GM11168 (cell line): ENCODE results near the gene PRM1.

Experiments used
- in situ Hi-C: fragments of 300-500 bp; cut with MboI; formaldehyde crosslinking; loops from one replicate; pipeline ENCODE4 v1.12.0; 2022; ENCODE audit warnings: low sequenced_read_pairs; ENCODE audit not compliant: unreplicated experiment

PRM1 gene

DNA sequence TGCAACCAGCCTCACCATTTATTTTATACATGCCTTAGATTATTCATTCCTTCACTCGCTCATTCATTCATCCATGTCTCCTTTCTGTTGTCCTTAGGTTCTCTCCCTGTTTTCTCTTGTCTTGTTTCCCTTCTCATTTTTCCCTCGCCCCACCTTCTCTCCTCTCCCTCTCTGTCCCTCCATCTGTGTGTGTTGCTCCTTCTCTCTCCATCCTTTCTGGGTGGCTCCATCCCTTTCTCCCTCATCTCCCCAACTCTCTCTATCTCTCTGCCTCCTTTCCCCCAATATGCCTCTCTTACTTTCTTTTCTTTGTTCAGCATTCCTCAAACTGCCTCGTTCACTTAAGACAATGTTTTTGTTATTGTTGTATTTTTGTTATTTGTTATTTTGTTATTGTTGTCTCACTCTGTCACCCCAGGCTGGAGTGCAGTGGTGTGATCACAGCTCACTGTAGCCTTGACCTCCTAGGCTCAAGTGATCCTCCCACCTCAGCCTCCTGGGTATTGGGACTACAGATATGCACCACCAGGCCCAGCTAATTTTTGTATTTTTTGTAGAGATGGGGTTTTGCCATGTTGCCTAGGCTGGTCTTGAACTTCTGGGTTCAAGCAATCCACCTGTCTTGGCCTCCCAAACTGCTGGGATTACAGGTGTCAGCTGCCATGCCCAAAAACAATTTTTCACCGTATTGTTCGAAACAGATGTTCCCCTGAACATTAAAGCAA lies 39.5 kb downstream of the PRM1 start:
- in situ Hi-C loops = no loop called here

DNA sequence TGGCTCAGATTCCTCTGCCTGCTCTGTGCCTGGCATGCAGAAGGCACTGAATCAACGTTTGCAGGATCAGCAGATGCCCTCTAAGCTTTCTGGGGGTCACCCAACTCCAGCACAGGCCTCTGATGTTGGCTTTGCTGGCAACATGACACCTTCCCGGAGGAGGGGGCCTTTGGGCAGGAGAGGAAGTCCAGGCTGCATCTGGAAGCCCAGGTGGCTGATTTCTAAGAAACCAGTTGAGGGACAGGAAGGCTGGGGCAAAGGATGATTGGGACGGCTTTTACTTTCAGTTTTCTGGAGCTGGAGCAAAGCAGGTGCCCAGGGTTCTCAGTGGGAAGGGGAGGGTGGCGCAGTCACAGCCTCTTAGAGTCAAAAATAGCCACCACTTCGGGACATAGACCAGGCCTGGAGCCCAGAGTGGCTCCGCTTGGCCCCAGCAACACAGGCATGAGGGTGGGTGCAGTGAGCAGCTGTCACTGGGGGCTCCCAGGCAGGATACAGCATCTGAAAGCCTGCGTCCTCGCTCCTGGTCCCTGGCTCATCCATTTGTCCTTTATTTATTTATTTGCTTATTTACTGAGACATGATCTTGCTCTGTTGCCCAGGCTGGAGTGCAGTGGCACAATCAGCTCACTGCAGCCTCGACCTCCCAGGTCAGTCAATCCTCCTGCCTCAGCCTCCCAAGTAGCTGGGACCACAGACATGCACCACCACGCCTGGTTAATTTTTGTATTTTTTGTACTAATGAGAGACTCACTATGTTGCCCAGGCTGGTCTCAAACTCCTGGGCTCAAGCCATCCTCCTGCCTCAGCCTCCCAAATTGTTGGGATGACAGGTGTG lies 40.3 kb downstream of the PRM1 start:
- in situ Hi-C loops = no loop called here

DNA sequence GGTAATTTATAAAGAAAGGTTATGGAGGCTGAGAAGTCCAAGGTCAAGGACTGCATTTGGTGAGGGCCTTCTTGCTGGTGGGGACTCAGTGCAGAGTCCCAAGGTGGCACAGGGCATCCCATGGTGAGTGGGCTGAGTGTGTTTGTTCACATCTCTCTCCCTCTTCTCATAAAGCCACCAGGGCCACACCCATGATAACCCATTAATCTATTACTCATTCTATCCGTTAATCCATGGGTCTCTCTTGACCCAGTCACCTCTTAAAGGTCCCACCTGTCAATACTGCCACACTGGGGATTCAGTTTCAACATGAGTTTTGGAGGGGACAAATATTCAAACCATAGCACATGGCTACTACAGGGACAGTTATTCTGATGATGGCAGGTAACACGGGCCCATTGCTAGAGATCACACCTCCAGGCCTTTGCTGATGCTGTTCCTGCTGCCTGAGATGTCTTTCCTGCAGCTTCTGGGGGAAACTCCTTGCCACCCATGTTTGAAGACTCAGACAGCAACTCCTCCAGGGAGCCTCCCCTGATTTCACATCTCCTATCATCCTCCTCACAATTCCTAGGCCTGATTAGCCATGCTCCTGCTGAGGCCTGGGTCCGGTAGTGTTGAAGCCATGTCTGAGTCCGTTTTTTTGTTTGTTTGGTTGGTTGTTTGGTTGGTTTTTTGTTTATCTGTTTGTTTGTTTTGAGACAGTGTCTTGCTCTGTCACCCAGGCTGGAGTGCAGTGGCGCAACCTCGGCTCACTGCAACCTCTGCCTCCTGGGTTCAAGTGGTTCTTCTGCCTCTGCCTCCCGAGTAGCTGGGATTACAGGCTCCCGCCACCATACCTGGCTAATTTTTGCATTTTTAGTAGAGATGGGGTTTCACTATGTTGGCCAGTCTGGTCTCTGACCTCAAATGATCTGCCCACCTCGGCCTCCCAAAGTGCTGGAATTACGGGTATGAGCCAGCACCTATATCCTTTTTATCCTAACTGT lies 41.2 kb downstream of the PRM1 start:
- in situ Hi-C loops = no loop called here

DNA sequence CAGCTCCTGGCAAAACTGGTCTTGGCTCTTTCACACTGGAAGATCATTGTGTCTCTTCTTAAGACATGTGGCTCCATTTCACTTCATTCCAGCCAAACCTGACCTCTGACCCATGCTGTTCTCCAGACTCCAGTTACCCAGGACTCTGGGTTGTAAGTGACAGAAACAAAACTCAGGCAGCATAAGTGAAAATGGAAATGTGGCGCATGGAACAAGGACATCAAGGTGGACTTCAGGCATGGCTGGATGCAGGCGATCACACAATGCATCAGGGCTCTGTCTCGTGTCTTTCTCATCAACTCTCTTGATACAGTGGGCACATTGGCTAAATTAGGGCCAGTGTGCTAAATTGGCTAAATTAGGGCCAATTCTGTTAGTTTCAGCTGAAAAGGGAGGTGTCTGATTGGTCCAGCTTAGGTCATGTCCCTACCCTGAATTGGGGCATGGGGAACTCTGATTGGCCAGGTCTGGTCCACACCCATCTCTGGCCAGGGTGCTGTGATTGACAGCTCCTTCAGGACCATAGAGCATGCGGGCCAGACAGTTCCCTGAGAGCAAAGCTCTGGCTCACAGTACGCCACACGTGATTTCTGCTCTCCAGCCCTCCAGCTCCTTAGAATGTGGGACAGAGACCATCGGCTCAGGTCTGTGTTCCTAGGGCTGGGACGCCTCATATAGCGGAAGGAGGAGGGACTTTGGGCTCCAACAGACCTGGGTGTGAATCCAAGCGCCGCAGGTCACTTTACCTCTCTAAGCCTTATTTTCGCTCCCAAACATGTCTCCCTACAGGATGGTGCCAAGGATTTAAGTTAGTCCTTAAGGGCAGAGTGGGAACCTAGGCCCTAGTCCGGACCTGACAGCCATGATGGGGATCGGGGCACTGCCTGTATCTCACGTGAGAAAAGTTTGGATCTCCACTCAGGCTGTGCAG lies 42.6 kb downstream of the PRM1 start:
- in situ Hi-C loops = no loop called here

DNA sequence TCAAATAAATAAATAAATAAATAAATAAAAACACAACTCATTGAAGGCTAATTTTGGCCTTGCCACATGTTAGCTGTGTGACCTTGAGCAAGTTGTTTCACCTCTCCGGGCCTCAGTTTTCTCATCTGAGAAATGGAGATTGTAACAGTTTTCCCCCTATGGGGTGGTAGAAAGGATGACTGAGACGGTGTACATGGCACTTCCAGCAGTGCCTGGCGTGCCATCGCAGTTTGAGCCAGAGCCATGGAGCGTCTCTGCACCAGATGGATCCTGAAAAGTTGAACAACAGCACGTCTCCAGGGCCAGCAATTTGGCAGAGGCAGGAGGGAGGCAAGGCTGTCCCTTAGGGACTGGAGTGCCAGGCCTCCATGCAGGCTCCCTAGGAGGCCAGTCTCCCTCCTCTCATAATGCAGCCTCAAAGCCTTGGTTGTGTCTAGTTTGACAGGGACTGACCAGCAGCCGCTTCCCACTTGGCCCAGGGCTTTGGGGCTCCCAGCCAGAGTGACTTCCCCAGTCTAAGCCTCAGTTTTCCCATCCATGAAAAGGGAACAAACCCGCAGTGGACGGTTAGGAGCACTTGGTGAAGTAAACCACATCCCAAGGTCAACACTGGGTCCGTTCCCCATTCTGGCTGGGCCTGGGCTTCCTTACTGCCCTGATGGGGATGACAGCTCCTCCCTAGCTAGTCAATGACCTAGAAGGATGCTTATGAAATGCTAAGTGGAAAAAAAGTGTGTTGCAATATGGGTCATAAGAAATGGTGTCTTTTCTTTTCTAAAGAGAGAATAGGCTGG lies 44.5 kb downstream of the PRM1 start:
- in situ Hi-C loops = no loop called here

DNA sequence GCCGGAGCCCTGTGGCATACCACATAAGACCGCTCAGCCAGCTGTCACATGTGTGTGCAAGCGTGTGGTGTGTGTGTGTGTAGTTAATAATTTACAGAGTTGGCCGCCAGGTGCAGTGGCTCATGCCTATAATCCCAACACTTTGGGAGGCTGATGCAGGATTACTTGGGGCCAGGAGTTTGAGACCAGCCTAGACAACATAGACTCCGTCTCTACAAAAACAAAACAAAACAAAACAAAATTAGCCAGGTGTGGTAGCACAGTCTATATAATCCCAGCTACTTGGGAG lies 45.5 kb downstream of the PRM1 start:
- in situ Hi-C loops = no loop called here

DNA sequence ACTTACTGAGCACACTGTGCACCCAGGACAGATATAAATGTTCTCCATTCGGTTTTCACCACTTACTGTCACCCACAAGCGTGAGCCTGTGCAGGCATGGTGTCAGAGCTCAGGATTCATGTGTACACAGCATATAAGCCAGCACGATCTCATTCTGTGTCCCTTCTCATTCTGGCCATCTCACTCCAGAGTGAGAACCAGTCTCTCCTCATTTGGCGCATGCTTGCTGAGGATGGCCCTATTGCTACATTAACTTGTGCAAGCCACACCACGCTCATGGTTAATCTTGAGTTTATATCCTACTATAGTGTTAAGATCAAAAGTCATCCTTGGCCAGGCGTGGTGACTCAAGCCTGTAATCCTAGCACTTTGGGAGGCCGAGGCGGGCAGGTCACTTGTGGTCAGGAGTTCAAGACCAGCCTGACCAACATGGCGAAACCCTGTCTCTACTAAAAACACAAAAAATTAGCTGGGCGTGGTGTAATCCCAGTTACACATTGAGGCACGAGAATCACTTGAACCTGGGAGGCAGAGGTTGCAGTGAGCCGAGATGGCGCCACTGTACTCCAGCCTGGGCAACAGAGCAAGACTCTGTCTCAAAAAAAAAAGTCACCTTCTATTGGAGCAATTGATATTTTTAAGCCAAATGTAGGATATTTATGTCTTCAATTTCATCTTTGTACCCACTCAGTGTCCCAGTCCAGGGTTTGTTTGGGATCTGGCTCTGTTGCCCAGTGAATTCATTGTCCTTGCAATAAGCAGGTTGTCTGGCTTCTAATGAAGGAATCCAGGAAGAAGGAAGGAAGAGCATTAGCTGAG lies 46.0 kb downstream of the PRM1 start:
- in situ Hi-C loops = no loop called here

DNA sequence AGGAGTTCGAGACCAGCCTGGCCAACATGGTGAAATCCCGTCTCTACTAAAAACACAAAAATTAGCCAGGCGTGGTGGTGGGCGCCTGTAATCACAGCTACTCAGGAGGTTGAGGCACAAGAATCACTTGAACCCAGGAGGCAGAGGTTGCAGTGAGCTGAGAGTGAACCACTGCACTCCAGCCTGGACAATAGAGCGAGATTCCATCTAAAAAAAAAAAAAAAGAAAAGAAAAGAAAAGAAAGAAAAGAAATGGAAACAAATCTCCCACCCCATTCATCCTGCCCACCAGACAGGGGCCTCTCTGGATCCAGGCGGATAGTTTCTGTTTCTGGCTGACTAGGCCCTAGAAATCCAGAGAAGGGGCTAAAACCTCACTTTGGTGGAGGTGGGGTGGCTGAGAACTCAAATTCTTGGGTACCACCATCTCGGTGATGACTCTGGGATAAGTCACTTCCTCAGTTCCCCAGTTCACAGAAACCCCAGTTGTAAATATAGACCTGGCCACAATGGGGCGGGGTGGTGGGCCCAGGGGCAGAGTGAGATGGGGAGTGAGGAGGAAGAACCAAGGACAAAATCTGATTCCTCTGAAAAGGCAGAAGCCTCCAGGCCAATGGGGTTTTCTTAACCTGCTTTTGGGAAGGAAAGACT lies 47.3 kb downstream of the PRM1 start:
- in situ Hi-C loops = no loop called here

DNA sequence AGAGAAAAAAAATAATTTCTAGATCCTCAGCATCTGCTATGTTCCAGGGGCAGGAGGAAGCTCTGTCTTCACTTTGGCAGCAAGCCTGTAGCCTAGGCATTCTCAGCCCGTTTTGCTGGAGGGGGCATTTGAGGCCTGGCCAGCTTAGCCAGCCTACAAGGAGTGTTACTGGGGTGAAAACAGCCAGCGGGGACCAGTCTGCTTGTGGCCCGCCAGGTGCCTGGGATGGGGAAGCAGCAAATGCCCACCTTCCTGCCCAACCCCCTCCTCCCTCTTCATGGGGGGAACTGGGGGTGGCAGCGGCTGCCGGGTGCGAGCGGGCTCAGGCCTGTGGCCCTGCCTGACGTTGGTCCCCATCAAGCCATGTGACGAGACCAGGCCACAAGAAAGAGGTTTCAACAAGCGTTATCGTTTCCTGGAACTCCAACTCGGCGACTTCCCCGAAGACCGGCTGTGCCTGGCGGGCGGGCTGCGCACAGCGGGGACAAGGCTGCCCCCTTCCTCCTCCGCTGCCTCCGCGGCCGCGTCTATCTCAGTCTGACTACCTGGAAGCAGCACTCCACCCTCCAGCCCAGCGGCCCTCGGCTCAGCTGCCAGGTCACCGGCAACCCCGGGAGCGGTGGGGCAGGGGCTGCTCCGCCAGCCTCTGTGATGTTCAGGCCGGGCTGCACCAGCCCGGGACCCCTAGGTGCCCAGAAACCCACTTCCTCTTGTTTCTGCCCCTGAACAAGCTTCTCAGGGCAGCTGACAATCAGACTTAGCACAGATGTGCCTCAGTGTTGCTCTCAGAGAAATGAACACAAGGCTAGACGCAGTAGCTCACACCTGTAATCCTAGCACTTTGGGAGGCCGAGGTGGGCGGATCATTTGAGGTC lies 48.0 kb downstream of the PRM1 start:
- in situ Hi-C loops = no loop called here

DNA sequence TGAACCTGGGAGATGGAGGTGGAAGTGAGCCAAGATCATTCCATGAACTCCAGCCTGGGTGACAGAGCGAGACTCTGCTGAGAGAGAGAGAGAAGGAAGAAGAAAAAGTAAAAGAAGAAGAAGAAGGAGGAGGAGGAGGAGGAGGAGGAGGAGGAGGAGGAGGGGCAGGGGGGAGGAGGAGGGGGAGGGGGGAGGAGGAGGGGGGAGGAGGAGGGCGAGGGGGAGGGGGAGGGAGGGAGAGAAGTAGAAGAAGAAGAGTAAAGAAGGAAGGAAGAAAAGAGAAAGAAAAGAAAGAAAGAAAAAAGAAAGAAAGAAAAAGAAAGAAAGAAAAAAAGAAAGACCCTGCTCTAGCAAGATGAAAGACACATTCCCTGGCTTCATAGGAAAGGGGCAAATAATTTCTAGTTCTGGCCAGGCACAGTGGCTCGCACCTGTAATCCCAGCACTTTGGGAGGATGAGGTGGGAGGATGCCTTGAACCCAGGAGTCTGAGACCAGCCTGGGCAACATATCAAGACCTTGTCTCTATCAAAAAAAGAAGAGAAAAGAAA lies 48.8 kb downstream of the PRM1 start:
- in situ Hi-C loops = no loop called here

DNA sequence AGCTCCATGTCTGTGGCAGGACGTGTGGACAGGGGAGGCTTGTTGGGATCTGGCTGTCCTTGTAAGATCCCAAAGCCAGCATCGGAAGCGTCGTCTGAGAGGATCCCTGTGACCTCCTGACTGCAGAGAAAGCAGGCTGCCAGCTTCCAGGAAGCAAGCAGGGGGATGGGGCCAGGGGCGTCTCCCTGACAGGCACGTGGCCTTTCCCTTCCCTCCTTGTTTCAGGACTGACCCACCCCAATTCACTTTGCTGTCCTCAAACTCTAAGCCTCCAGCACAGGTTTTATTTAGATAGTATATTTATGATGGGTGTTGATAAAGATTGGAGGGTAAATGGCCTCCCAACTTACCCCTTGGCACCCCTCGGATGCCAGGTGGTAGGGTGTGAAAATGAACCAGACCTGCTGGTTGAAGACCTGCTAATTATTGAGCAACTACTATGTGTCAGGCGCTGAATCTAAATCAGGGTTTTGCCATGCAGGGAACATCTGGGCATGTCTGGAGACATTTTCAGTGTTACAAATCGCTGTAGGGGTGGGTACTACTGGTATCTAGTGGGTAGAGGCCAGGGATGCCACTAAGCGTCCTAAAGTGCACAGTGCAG lies 49.7 kb downstream of the PRM1 start:
- in situ Hi-C loops = no loop called here
